MM.1S (cell line): ENCODE data around the gene VCL.

Experiments
- DNase-seq: peaks from one replicate; pipeline ENCODE4 v3.0.0-alpha.2; 2015
- H2AFZ ChIP-seq: fragments of 300-600 bp; sonication (generic); 2 replicates; pipeline ENCODE4 v1.6.0; 2016; ENCODE audit warnings: antibody characterized with exemption, low read length
- H3F3A ChIP-seq: fragments of 300-600 bp; sonication (generic); 2 replicates; pipeline ENCODE4 v1.6.1; 2016; ENCODE audit warnings: mild to moderate bottlenecking, antibody characterized with exemption, low read length, moderate library complexity, mixed read lengths; ENCODE audit not compliant: insufficient read depth
- H3K27ac ChIP-seq: fragments of 300-600 bp; sonication (generic); 2 replicates; pipeline ENCODE4 v1.5.1; 2016; ENCODE audit warnings: mild to moderate bottlenecking, low read length
- H3K27me3 ChIP-seq: fragments of 300-600 bp; sonication (generic); replicated peaks from 2 replicates; pipeline ENCODE4 v1.6.0; 2016; ENCODE audit warnings: low read length; ENCODE audit not compliant: insufficient read depth
- H3K36me3 ChIP-seq: fragments of 300-600 bp; sonication (generic); replicated peaks from 2 replicates; pipeline ENCODE4 v1.6.1; 2016; ENCODE audit warnings: mild to moderate bottlenecking, low read length, mixed read lengths; ENCODE audit not compliant: insufficient read depth
- H3K4me1 ChIP-seq: fragments of 300-600 bp; sonication (generic); 2 replicates; pipeline ENCODE4 v1.6.1; 2016; ENCODE audit warnings: low read length, mixed read lengths
- H3K4me2 ChIP-seq: fragments of 300-600 bp; sonication (generic); 2 replicates; pipeline ENCODE4 v1.6.0; 2016; ENCODE audit warnings: low read depth, low read length
- H3K4me3 ChIP-seq: fragments of 300-600 bp; sonication (generic); 2 replicates; pipeline ENCODE4 v1.5.1; 2016; ENCODE audit warnings: low read length, mixed read lengths
- H3K79me2 ChIP-seq: fragments of 300-600 bp; sonication (generic); 2 replicates; pipeline ENCODE4 v1.6.1; 2016; ENCODE audit warnings: mixed run types, low read length, mixed read lengths
- H3K9ac ChIP-seq: fragments of 300-600 bp; sonication (generic); 2 replicates; pipeline ENCODE4 v1.6.1; 2016; ENCODE audit warnings: low read length, mixed read lengths
- H3K9me2 ChIP-seq: fragments of 300-600 bp; sonication (generic); replicated peaks from 2 replicates; pipeline ENCODE4 v1.6.1; 2016; ENCODE audit warnings: mild to moderate bottlenecking, low read length, mixed read lengths; ENCODE audit not compliant: insufficient read depth
- H3K9me3 ChIP-seq: fragments of 300-600 bp; sonication (generic); replicated peaks from 2 replicates; pipeline ENCODE4 v1.6.1; 2016; ENCODE audit warnings: mild to moderate bottlenecking, low read length, mixed read lengths; ENCODE audit not compliant: insufficient read depth
- H4K20me1 ChIP-seq: fragments of 300-600 bp; sonication (generic); 2 replicates; pipeline ENCODE4 v1.6.1; 2016; ENCODE audit warnings: mild to moderate bottlenecking, low read length, moderate library complexity, mixed read lengths; ENCODE audit not compliant: insufficient read depth
- CTCF ChIP-seq: fragments of 300-600 bp; sonication (generic); IDR thresholded peaks from 2 replicates; pipeline ENCODE4 v1.5.1; 2016; ENCODE audit warnings: antibody characterized with exemption, low read length, mixed read lengths
- EZH2 ChIP-seq: fragments of 300-600 bp; sonication (generic); optimal IDR thresholded peaks from 2 replicates; pipeline ENCODE3; 2017; ENCODE audit warnings: low read depth, mild to moderate bottlenecking, antibody characterized with exemption, low read length, mixed read lengths
- EZH2phosphoT487 ChIP-seq: fragments of 300-600 bp; sonication (generic); IDR thresholded peaks from 2 replicates; pipeline ENCODE4 v1.6.1; 2018; ENCODE audit warnings: antibody characterized with exemption, low read length

The VCL gene

GRCh38 chr10:73989594-73990150, 8.2 kb upstream of the VCL start:
- no peaks in the 10 kb centered on the region for H4K20me1 ChIP-seq
- no peaks in the 10 kb centered on the region for H3F3A ChIP-seq
- 0 out of 2 replicates have a peak, but pooled peaks cover under 1% of the 10 kb centered on the region for H3K27me3 ChIP-seq
- H3K9ac ChIP-seq, result no peak overlapping the region
- H3K36me3 ChIP-seq, result no peaks in the 10 kb centered on the region
- no peaks in the 10 kb centered on the region for H3K79me2 ChIP-seq
- no peak for DNase-seq
- no peak for TF ChIP-seq EZH2phosphoT487
- no peak for TF ChIP-seq CTCF
- TF ChIP-seq EZH2, result no peak
- no peaks in the 10 kb centered on the region for H3K9me2 ChIP-seq
- H3K4me1 ChIP-seq, result 0 out of 2 replicates have a peak, but pooled peaks cover 6% of the 10 kb centered on the region
- H2AFZ ChIP-seq, result no peak overlapping the region
- H3K4me2 ChIP-seq, result no peak overlapping the region
- H3K27ac ChIP-seq, result no peak overlapping the region
- H3K9me3 ChIP-seq, result no peaks in the 10 kb centered on the region
- no peak overlapping the region for H3K4me3 ChIP-seq

- Histone ChIP-seq H3K9ac (no peak overlapping the region), H3K4me1 (0 out of 2 replicates have a peak, but pooled peaks cover 6% of the 10 kb centered on the region), H3K4me3 (no peak overlapping the region), H3K79me2 (no peaks in the 10 kb centered on the region), H3K36me3 (no peaks in the 10 kb centered on the region), H3K4me2 (no peak overlapping the region), H3K9me3 (no peaks in the 10 kb centered on the region), H3K27me3 (peaks cover 11% of the 10 kb centered on the region), H3K27ac (no peak overlapping the region), H3F3A (no peaks in the 10 kb centered on the region), H2AFZ (no peak overlapping the region), H4K20me1 (no peaks in the 10 kb centered on the region), H3K9me2 (no peaks in the 10 kb centered on the region)
- TF ChIP-seq EZH2 (no peak), EZH2phosphoT487 (no peak), CTCF (no peak)
- no peak for DNase-seq
These were observed 6.6 kb upstream of the VCL start for GRCh38 chr10:73991203-73991883.

- no peak overlapping the region for H3K4me2 ChIP-seq
- no peak for TF ChIP-seq EZH2
- no peak for TF ChIP-seq EZH2phosphoT487
- no peak for TF ChIP-seq CTCF
- no peak overlapping the region for H3K4me3 ChIP-seq
- H3K27me3 ChIP-seq, result peaks cover 11% of the 10 kb centered on the region
- no peak overlapping the region for H3K9ac ChIP-seq
- H3K36me3 ChIP-seq, result no peaks in the 10 kb centered on the region
- DNase-seq, result peak; percentile 46
- H3K4me1 ChIP-seq, result 0 out of 2 replicates have a peak, but pooled peaks cover 6% of the 10 kb centered on the region
- H3K9me2 ChIP-seq, result no peaks in the 10 kb centered on the region
- no peak overlapping the region for H3K27ac ChIP-seq
- no peaks in the 10 kb centered on the region for H3K9me3 ChIP-seq
- no peaks in the 10 kb centered on the region for H3F3A ChIP-seq
- H3K79me2 ChIP-seq, result no peaks in the 10 kb centered on the region
- H2AFZ ChIP-seq, result no peak overlapping the region
- no peaks in the 10 kb centered on the region for H4K20me1 ChIP-seq
These were observed 6.1 kb upstream of the VCL start for GRCh38 chr10:73991884-73992245.
